ENCODE results near the gene PNPLA6.
"Not testable (repeated sequence)": the region's sequence is repeated elsewhere in the genome, so short reads cannot be mapped to it uniquely, and the experiment has no call there.

Gene PNPLA6

DNA sequence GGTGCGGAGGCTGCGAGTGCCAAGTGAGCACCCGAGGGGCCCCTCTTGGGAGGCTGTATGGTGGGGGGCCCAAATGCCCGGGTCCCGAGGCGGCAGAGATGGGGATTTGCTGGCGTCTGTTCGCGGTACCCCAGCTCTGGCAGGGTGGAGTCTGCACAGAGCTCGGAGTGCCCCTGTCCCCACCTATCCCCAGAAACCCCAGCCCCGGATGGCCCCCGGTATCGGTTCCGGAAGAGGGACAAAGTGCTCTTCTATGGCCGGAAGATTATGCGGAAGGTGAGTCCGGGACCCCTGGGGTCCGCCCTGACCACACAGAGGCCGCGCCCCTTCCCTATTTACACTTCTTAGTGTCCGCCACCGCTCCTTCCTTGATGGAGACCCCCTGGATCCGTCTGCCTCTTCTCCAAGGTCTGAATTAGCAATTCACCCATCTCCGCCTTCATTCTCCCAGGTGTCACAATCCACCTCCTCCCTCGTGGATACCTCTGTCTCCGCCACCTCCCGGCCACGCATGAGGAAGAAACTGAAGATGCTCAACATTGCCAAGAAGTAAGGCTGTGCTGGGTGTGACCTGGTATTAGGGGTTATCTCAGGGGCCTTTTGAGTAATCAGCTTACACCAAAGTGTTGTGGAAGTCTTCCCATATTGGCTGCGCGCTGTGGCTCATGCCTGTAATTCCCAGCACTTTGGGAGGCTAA is 630 bp downstream of the PNPLA6 start:
- H3K4me1 ChIP-seq (ENCODE audit: low read depth, poor library complexity, severe bottlenecking): peaks cover 4% of the 10 kb centered on the region
- no peaks in the 10 kb centered on the region for H4K20me1 ChIP-seq (ENCODE audit: insufficient read depth)
- H3K4me3 ChIP-seq (IDR thresholded peaks at IDR 0.05; ENCODE audit: insufficient read depth, low read depth, low read length): no peak overlapping the region
- TF ChIP-seq CTCF (conservative IDR thresholded peaks at IDR 0.05; ENCODE audit: low read depth, low read length): no peak
- peak overlapping the region; percentile 73 for H3K4me2 ChIP-seq
- H3K79me2 ChIP-seq (ENCODE audit: insufficient read depth, low read depth): no peaks in the 10 kb centered on the region
- H2AFZ ChIP-seq (ENCODE audit: low read depth): peak overlapping the region; percentile 90
- no peaks in the 10 kb centered on the region for H3K36me3 ChIP-seq (ENCODE audit: insufficient read depth)
- peak overlapping the region; percentile 30; the same call in 1 of the 2 replicates for H3K9ac ChIP-seq
- no peaks in the 10 kb centered on the region for H3K27me3 ChIP-seq (ENCODE audit: insufficient read depth, low read depth)
- H3K27ac ChIP-seq: no peak overlapping the region

DNA sequence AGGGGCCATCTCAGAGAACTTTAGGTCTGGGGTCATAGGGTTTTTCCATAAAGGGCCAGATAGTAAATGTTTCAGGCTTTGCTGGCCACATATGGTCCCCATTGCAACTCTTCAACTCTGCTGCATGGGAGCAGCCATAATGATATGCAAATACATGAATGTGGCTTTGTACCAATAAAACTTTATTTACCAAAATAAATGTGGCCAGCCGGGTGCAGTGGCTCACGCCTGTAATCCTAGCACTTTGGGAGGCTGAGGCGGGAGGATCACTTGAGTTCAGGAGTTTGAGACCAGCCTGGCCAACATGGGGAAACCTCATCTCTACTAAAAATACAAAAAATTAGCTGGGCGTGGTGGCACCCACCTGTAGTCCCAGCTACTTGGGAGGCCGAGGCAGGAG is 3.5 kb downstream of the PNPLA6 start:
- not testable (repeated sequence) for H4K20me1 ChIP-seq (ENCODE audit: insufficient read depth); H2AFZ ChIP-seq (ENCODE audit: low read depth); H3K27ac ChIP-seq; H3K4me1 ChIP-seq (ENCODE audit: low read depth, poor library complexity, severe bottlenecking); H3K9ac ChIP-seq; H3K27me3 ChIP-seq (ENCODE audit: insufficient read depth, low read depth); H3K4me2 ChIP-seq; H3K4me3 ChIP-seq (IDR thresholded peaks at IDR 0.05; ENCODE audit: insufficient read depth, low read depth, low read length); H3K79me2 ChIP-seq (ENCODE audit: insufficient read depth, low read depth); H3K36me3 ChIP-seq (ENCODE audit: insufficient read depth)

DNA sequence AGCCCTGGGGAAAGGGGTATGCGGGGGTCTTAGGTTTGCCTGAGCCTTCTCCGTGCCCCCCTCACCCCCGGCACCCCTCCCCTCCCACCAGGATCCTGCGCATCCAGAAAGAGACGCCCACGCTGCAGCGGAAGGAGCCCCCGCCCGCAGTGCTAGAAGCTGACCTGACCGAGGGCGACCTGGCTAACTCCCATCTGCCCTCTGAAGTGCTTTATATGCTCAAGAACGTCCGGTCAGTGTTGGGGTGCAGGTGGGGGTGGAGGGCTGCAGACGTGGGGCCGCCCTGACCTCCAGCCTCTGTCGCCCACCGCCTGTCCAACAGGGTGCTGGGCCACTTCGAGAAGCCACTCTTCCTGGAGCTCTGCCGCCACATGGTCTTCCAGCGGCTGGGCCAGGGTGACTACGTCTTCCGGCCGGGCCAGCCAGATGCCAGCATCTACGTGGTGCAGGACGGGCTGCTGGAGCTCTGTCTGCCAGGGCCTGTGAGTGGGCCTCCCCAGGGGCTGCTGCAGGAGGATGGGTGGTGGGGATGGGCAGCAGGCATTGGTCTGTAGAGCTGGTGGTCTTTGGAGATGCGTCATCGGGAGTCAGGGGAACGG is 4.4 kb downstream of the PNPLA6 start:
- no peak overlapping the region for H2AFZ ChIP-seq (ENCODE audit: low read depth)
- no peak overlapping the region for H3K4me3 ChIP-seq (IDR thresholded peaks at IDR 0.05; ENCODE audit: insufficient read depth, low read depth, low read length)
- peaks cover 4% of the 10 kb centered on the region for H3K4me1 ChIP-seq (ENCODE audit: low read depth, poor library complexity, severe bottlenecking)
- no peaks in the 10 kb centered on the region for H3K36me3 ChIP-seq (ENCODE audit: insufficient read depth)
- no peak overlapping the region for H3K9ac ChIP-seq
- H4K20me1 ChIP-seq (ENCODE audit: insufficient read depth): no peaks in the 10 kb centered on the region
- H3K27me3 ChIP-seq (ENCODE audit: insufficient read depth, low read depth): no peaks in the 10 kb centered on the region
- no peak overlapping the region for H3K27ac ChIP-seq
- TF ChIP-seq CTCF (conservative IDR thresholded peaks at IDR 0.05; ENCODE audit: low read depth, low read length): no peak
- H3K4me2 ChIP-seq: no peak overlapping the region
- no peaks in the 10 kb centered on the region for H3K79me2 ChIP-seq (ENCODE audit: insufficient read depth, low read depth)

DNA sequence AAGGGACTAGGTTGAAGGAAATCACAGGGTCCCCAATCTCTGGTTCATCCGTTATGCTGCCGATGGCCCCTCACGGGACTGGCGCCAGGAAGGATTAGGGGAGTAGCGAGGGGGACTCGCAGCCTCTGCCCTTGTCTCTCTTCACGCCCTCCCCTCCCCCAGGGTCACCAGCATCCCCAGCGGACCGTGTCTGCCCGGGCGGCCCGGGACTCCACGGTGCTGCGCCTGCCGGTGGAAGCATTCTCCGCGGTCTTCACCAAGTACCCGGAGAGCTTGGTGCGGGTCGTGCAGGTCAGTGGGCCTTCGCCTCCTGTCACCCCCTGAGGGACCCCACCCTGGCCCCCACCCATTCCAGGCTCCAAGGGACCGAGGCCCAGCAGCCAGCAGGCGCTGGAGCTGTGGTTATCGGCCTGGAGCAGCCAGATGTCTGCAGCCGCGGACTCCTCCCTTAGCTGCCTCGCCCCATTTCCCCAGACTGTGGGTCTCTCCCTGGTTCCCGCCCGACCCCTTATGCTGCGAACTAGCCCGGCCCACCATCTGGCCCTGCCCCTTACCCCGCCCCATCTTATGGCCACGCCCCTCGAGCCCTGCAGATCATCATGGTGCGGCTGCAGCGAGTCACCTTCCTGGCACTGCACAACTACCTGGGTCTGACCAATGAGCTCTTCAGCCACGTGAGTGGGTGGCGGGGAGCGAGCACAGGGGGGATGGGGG is 5.4 kb downstream of the PNPLA6 start:
- Histone ChIP-seq H3K79me2 (ENCODE audit: insufficient read depth, low read depth) (no peaks in the 10 kb centered on the region), H3K27ac (no peak overlapping the region), H3K9ac (no peak overlapping the region), H3K4me3 (IDR thresholded peaks at IDR 0.05; ENCODE audit: insufficient read depth, low read depth, low read length) (no peak overlapping the region), H4K20me1 (ENCODE audit: insufficient read depth) (no peaks in the 10 kb centered on the region), H3K4me1 (ENCODE audit: low read depth, poor library complexity, severe bottlenecking) (peaks cover 4% of the 10 kb centered on the region), H3K27me3 (ENCODE audit: insufficient read depth, low read depth) (no peaks in the 10 kb centered on the region), H3K4me2 (no peak overlapping the region), H3K36me3 (ENCODE audit: insufficient read depth) (no peaks in the 10 kb centered on the region), H2AFZ (ENCODE audit: low read depth) (no peak overlapping the region)
- no peak for TF ChIP-seq CTCF (conservative IDR thresholded peaks at IDR 0.05; ENCODE audit: low read depth, low read length)

- no peaks in the 10 kb centered on the region for H3K27me3 ChIP-seq (ENCODE audit: insufficient read depth, low read depth)
- no peaks in the 10 kb centered on the region for H3K36me3 ChIP-seq (ENCODE audit: insufficient read depth)
- no peak overlapping the region for H2AFZ ChIP-seq (ENCODE audit: low read depth)
- H4K20me1 ChIP-seq (ENCODE audit: insufficient read depth): no peaks in the 10 kb centered on the region
- H3K27ac ChIP-seq: no peak overlapping the region
- TF ChIP-seq CTCF (conservative IDR thresholded peaks at IDR 0.05; ENCODE audit: low read depth, low read length): no peak
- peaks cover under 1% of the 10 kb centered on the region for H3K4me1 ChIP-seq (ENCODE audit: low read depth, poor library complexity, severe bottlenecking)
- H3K79me2 ChIP-seq (ENCODE audit: insufficient read depth, low read depth): no peaks in the 10 kb centered on the region
- no peak overlapping the region for H3K4me3 ChIP-seq (IDR thresholded peaks at IDR 0.05; ENCODE audit: insufficient read depth, low read depth, low read length)
- H3K9ac ChIP-seq: no peak overlapping the region
- no peak overlapping the region for H3K4me2 ChIP-seq
These were observed 5.9 kb downstream of the PNPLA6 start for GRCh38 chr19:7541475-7541824.

Data from KMS-11 (cell line).